Measurements from ENCODE around the gene RAB11FIP4. TPM values are rescaled to one million over a fixed set of nuclear protein-coding genes. Genes with fewer than 3 reads are reported as not detected.

RAB11FIP4 gene
- total and polyA plus RNA-seq, 9 of the 15 experiments (the other 6 are each of a cell fraction or from before 2014, with no cell fraction given) = 0.62 to 16.6 (median 8.9) TPM

DNA sequence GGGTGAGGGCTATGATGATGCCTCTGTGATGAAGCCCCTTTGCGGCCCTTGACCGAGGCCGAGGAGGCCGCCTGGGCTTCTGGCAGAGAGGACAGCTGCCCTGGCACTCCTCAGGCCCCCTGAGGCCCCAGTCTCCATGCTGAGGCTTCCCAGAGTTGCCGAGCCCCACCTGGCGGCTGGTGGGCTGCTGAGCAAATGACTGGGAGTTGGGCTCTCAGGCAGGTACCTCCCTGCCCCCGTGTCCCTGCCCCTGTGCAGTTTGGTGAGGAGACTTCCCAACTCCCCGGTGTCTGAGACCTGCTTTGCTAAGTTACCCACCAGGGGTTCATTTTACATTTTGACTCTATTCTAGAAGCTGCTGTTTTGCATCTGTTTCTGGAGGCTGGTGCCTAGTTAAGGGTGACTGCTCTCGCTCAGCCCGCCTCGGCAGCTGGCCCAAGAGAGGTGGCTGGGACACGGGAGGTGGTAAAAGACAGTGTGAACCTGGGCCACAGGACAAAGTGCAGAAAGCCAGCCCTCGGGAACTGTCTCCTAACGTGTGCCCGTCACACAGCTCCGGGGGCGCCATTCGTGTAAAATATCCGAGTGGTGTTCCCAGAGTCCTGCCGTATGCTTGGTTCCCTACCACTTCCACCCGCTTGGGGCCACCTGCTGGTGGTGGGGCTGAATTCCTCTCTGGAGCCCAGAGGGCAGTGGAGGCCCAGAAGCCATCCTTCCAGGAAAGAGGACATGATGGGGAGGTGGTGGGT lies 134.5 kb downstream of the RAB11FIP4 start:
- no peak for TF ChIP-seq TCFL5 (CRISPR knock-in tag; conservative IDR thresholded peaks at IDR 0.05)
- no peak for TF ChIP-seq HEY1 (CRISPR knock-in tag; IDR thresholded peaks at IDR 0.05; ENCODE audit: borderline replicate concordance)
- TF ChIP-seq, protein P1, sequence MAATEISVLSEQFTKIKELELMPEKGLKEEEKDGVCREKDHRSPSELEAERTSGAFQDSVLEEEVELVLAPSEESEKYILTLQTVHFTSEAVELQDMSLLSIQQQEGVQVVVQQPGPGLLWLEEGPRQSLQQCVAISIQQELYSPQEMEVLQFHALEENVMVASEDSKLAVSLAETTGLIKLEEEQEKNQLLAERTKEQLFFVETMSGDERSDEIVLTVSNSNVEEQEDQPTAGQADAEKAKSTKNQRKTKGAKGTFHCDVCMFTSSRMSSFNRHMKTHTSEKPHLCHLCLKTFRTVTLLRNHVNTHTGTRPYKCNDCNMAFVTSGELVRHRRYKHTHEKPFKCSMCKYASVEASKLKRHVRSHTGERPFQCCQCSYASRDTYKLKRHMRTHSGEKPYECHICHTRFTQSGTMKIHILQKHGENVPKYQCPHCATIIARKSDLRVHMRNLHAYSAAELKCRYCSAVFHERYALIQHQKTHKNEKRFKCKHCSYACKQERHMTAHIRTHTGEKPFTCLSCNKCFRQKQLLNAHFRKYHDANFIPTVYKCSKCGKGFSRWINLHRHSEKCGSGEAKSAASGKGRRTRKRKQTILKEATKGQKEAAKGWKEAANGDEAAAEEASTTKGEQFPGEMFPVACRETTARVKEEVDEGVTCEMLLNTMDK (IDR thresholded peaks at IDR 0.05; ENCODE audit: borderline replicate concordance, insufficient read depth, low read depth, low read length, poor library complexity, severe bottlenecking) = peak; percentile 7
- TF ChIP-seq SMC3 (conservative IDR thresholded peaks at IDR 0.05; ENCODE audit: insufficient read depth, low read depth, low read length) = 0 out of 2 replicates have a peak, but pooled peaks have one; percentile 23
- TF ChIP-seq TRIM24 (IDR thresholded peaks at IDR 0.05) = no peak
- TF ChIP-seq, protein P2, sequence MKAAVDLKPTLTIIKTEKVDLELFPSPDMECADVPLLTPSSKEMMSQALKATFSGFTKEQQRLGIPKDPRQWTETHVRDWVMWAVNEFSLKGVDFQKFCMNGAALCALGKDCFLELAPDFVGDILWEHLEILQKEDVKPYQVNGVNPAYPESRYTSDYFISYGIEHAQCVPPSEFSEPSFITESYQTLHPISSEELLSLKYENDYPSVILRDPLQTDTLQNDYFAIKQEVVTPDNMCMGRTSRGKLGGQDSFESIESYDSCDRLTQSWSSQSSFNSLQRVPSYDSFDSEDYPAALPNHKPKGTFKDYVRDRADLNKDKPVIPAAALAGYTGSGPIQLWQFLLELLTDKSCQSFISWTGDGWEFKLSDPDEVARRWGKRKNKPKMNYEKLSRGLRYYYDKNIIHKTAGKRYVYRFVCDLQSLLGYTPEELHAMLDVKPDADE (conservative IDR thresholded peaks at IDR 0.05; ENCODE audit: control insufficient read depth, low read depth, low read length) = no peak
- no peak for TF ChIP-seq NFIX (CRISPR knock-in tag; IDR thresholded peaks at IDR 0.05; ENCODE audit: low read depth)
- TF ChIP-seq, protein P3, sequence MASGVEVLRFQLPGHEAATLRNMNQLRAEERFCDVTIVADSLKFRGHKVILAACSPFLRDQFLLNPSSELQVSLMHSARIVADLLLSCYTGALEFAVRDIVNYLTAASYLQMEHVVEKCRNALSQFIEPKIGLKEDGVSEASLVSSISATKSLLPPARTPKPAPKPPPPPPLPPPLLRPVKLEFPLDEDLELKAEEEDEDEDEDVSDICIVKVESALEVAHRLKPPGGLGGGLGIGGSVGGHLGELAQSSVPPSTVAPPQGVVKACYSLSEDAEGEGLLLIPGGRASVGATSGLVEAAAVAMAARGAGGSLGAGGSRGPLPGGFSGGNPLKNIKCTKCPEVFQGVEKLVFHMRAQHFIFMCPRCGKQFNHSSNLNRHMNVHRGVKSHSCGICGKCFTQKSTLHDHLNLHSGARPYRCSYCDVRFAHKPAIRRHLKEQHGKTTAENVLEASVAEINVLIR (CRISPR knock-in tag; IDR thresholded peaks at IDR 0.05) = no peak
- no peak for TF ChIP-seq HOXB6 (CRISPR knock-in tag; IDR thresholded peaks at IDR 0.05; ENCODE audit: borderline replicate concordance)
- TF ChIP-seq, protein P4, sequence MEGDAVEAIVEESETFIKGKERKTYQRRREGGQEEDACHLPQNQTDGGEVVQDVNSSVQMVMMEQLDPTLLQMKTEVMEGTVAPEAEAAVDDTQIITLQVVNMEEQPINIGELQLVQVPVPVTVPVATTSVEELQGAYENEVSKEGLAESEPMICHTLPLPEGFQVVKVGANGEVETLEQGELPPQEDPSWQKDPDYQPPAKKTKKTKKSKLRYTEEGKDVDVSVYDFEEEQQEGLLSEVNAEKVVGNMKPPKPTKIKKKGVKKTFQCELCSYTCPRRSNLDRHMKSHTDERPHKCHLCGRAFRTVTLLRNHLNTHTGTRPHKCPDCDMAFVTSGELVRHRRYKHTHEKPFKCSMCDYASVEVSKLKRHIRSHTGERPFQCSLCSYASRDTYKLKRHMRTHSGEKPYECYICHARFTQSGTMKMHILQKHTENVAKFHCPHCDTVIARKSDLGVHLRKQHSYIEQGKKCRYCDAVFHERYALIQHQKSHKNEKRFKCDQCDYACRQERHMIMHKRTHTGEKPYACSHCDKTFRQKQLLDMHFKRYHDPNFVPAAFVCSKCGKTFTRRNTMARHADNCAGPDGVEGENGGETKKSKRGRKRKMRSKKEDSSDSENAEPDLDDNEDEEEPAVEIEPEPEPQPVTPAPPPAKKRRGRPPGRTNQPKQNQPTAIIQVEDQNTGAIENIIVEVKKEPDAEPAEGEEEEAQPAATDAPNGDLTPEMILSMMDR (IDR thresholded peaks at IDR 0.05 in 2 of 3, conservative IDR thresholded peaks at IDR 0.05 in 1 of 3; ENCODE audit: insufficient read depth in 2 of 3, low read depth in 1 of 3, low read length in 3 of 3) = peak in 2 of 3 experiments; percentile 46 to 64; a peak in 5 of 6 replicates
- Histone ChIP-seq H4K20me1 (replicated peaks; ENCODE audit: control insufficient read depth, insufficient read depth, low read length) (peaks cover 14% of the 10 kb centered on the region), H3K36me3 (ENCODE audit: control insufficient read depth, insufficient read depth, low read length) (0 out of 3 replicates have a peak, but pooled peaks cover 8% of the 10 kb centered on the region), H3K27ac (ENCODE audit: extremely low read depth, low read depth, low read length) (no peak overlapping the region), H3K9me3 (replicated peaks; ENCODE audit: control insufficient read depth, insufficient read depth, low read depth, low read length) (no peaks in the 10 kb centered on the region), H3K27me3 (ENCODE audit: control insufficient read depth in 2 of 2, insufficient read depth in 2 of 2, low read length in 2 of 2) (no peaks in the 10 kb centered on the region), H3K9ac (ENCODE audit: insufficient read depth in 1 of 2, low read depth in 2 of 2, low read length in 2 of 2) (peak overlapping the region in 1 of 2 experiments; percentile 15; a peak in 1 of 4 replicates), H3K9me1 (ENCODE audit: control insufficient read depth, insufficient read depth, low read length) (no peaks in the 10 kb centered on the region), H3K79me2 (ENCODE audit: control insufficient read depth, insufficient read depth, low read length) (no peaks in the 10 kb centered on the region), H3K4me2 (ENCODE audit: insufficient read depth, low read length) (no peak overlapping the region), H2AFZ (ENCODE audit: low read depth, low read length) (no peak overlapping the region), H3K4me3 (no peak overlapping the region), H3K4me1 (replicated peaks in 1 of 2; ENCODE audit: control insufficient read depth in 2 of 2, insufficient read depth in 2 of 2, low read length in 2 of 2) (peaks cover 0 to 24% of the 10 kb centered on the region in 2 experiments; a peak in 2 of 5 replicates)
- ChIA-PET POLR2A (no interaction called here), CTCF (ENCODE audit: low intra/inter-chr PET ratio) (interaction anchor here (1.1 to 4.5 kb wide), 6 partner anchors 79 to 317 kb away, joined by 4 to 68 read pairs (median 8); no protein-coding TSS in a partner anchor)
- FAIRE-seq (no peak), DNase-seq (ENCODE audit: extremely low read depth in 1 of 4, low spot score in 3 of 4) (peak; percentile 32 to 47 (median 39)), ATAC-seq (peak; percentile 74)
- in situ Hi-C loops (cut with MboI) (loop anchor here (5.0 kb wide), 1 partner anchor 84 kb away; no protein-coding TSS in a partner anchor), intact Hi-C loops (cut with micrococcal nuclease) (loop anchor here (1.0 kb wide), 2 partner anchors 89 to 137 kb away; no protein-coding TSS in a partner anchor)
- WGBS (ENCODE audit: insufficient coverage, low coverage, missing lambda C conversion rate) = 29% methylated on average over 21 of the region's 21 CpGs
- no TSS peak for BruUV-seq (replicated peaks)

All from K562 (cell line).